Upper lobe of right lung (tissue), 1 donor: ENCODE results near the gene CDK6. TPM values are rescaled to one million over a fixed set of nuclear protein-coding genes. Genes with fewer than 3 reads are reported as not detected.
A peak's percentile ranks its signal among the peaks of the same experiment; 100 is the strongest.

Experiments
- ATAC-seq: fragments of 200-7000 bp; cut with Tn5 transposase; one replicate; pipeline ENCODE4 v1.9.1; 2020; ENCODE audit warnings: mild to moderate bottlenecking, moderate library complexity
- DNase-seq: peaks from one replicate; pipeline ENCODE4 v3.0.0-alpha.2; 2020
- H3K27ac ChIP-seq: fragments of 200-600 bp; one replicate; pipeline ENCODE4 v1.8.0; 2022
- H3K27me3 ChIP-seq: fragments of 200-600 bp; one replicate; pipeline ENCODE4 v1.8.0; 2022; ENCODE audit warnings: mild to moderate bottlenecking
- H3K36me3 ChIP-seq: fragments of 200-600 bp; one replicate; pipeline ENCODE4 v1.8.0; 2022
- H3K4me1 ChIP-seq: fragments of 200-600 bp; one replicate; pipeline ENCODE4 v1.8.0; 2022
- H3K4me3 ChIP-seq: fragments of 200-600 bp; one replicate; pipeline ENCODE4 v1.8.0; 2022; ENCODE audit warnings: mild to moderate bottlenecking
- H3K9me3 ChIP-seq: fragments of 200-600 bp; one replicate; pipeline ENCODE4 v1.8.0; 2022
- CTCF ChIP-seq: fragments of 200-600 bp; IDR thresholded peaks from one replicate; pipeline ENCODE4 v1.8.0; 2022; ENCODE audit warnings: antibody characterized with exemption
- intact Hi-C: fragments of 100-400 bp; cut with DNase I; formaldehyde crosslinking; loops from one replicate; pipeline ENCODE4 v1.11.0; 2022
- total RNA-seq: library from RNA; stranded (reverse); fragmentation: NEBNext Ultra II Directional; extraction: Animal tissue kit (Norgen Biotek cat#: 25700); gene quantifications from one replicate; pipeline ENCODE4 v1.2.1, GENCODE V29; 2021
- donor health status: DM: no; HTN: yes; CAD: no; lungs with severe emphysema.

Gene CDK6
- total RNA-seq, 1 donor from 2014 or later: 22.4 TPM

- H3K4me1 ChIP-seq: peaks cover 2% of the 10 kb centered on the region
- H3K27me3 ChIP-seq: no peaks in the 10 kb centered on the region
- H3K4me3 ChIP-seq: no peak overlapping the region
- no peaks in the 10 kb centered on the region for H3K36me3 ChIP-seq
- intact Hi-C loops: no loop called here
- TF ChIP-seq CTCF: peak; percentile 62
- ATAC-seq: peak; percentile 76
- H3K27ac ChIP-seq: no peak overlapping the region
- no peak for DNase-seq
- no peaks in the 10 kb centered on the region for H3K9me3 ChIP-seq
Measured at GRCh38 chr7:92691578-92691977, 144.8 kb downstream of the CDK6 start.

GRCh38 chr7:92685136-92686042 is 151.0 kb downstream of the CDK6 start:
- ATAC-seq (no peak), DNase-seq (no peak)
- Histone ChIP-seq H3K4me1 (peaks cover 15% of the 10 kb centered on the region), H3K27me3 (no peaks in the 10 kb centered on the region), H3K9me3 (no peaks in the 10 kb centered on the region), H3K4me3 (no peak overlapping the region), H3K36me3 (no peaks in the 10 kb centered on the region), H3K27ac (no peak overlapping the region)
- TF ChIP-seq CTCF: no peak
- intact Hi-C loops: loop anchor here (10.0 kb wide), 1 partner anchor 51 kb away; no protein-coding TSS in a partner anchor

- Histone ChIP-seq H3K4me1 (peaks cover 15% of the 10 kb centered on the region), H3K9me3 (no peaks in the 10 kb centered on the region), H3K36me3 (no peaks in the 10 kb centered on the region), H3K27me3 (no peaks in the 10 kb centered on the region), H3K27ac (no peak overlapping the region), H3K4me3 (no peak overlapping the region)
- intact Hi-C loops: loop anchor here (10.0 kb wide), 1 partner anchor 49 kb away; no protein-coding TSS in a partner anchor
- DNase-seq: no peak
- no peak for ATAC-seq
- no peak for TF ChIP-seq CTCF
Measured at GRCh38 chr7:92684274-92684673, 152.1 kb downstream of the CDK6 start.

GRCh38 chr7:92682903-92683539 is 153.4 kb downstream of the CDK6 start:
- no peak for TF ChIP-seq CTCF
- no peaks in the 10 kb centered on the region for H3K36me3 ChIP-seq
- no peak for DNase-seq
- ATAC-seq: no peak
- intact Hi-C loops: loop anchor here (10.0 kb wide), 1 partner anchor 48 kb away; no protein-coding TSS in a partner anchor
- H3K4me1 ChIP-seq: peaks cover 15% of the 10 kb centered on the region
- peak overlapping the region; percentile 3 for H3K27ac ChIP-seq
- H3K4me3 ChIP-seq: no peak overlapping the region
- no peaks in the 10 kb centered on the region for H3K27me3 ChIP-seq
- H3K9me3 ChIP-seq: no peaks in the 10 kb centered on the region

- no peak for TF ChIP-seq CTCF
- intact Hi-C loops: loop anchor here (10.0 kb wide), 1 partner anchor 48 kb away; no protein-coding TSS in a partner anchor
- DNase-seq (no peak), ATAC-seq (no peak)
- Histone ChIP-seq H3K27ac (no peak overlapping the region), H3K4me3 (no peak overlapping the region), H3K27me3 (no peaks in the 10 kb centered on the region), H3K36me3 (no peaks in the 10 kb centered on the region), H3K9me3 (no peaks in the 10 kb centered on the region), H3K4me1 (peaks cover 15% of the 10 kb centered on the region)
Measured at GRCh38 chr7:92682330-92682729, 154.0 kb downstream of the CDK6 start.
